A673 (cell line): ENCODE results near the gene GRM1. TPM values are rescaled to one million over a fixed set of nuclear protein-coding genes. Genes with fewer than 3 reads are reported as not detected.

Experiments used
- BruUV-seq: library from RNA; stranded (reverse); fragments of 400-500 nt; replicated peaks from 2 replicates; lab custom pipeline; 2021; lab: Mats Ljungman, UMichigan
- CTCF ChIA-PET: fragments of 300-600 bp; sonication (Branson Sonifier 250); formaldehyde crosslinking; loops from one replicate; lab custom pipeline; 2022; ENCODE audit warnings: antibody characterized with exemption; lab: Charles Lee
- POLR2A ChIA-PET: fragments of 300-600 bp; sonication (Branson Sonifier 250); formaldehyde crosslinking; loops from one replicate; lab custom pipeline; 2022; ENCODE audit warnings: antibody characterized with exemption; ENCODE audit not compliant: low non-redundant PET; lab: Charles Lee
- DNase-seq: peaks from one replicate; pipeline ENCODE4 v3.0.0-alpha.2; 2015; ENCODE audit warnings: low spot score
- H3K27ac ChIP-seq: fragments of 200-600 bp; sonication (generic); 2 replicates; pipeline ENCODE4 v1.5.1; 2016; ENCODE audit warnings: mixed run types, low read depth, mild to moderate bottlenecking, mixed read lengths, antibody characterized with exemption, low read length; ENCODE audit not compliant: poor library complexity, severe bottlenecking
- H3K27me3 ChIP-seq: fragments of 200-600 bp; sonication (generic); replicated peaks from 2 replicates; pipeline ENCODE4 v1.6.1; 2017; ENCODE audit warnings: mixed run types, low read depth, mild to moderate bottlenecking, mixed read lengths, antibody characterized with exemption, low read length; ENCODE audit not compliant: insufficient read depth, poor library complexity
- H3K36me3 ChIP-seq: fragments of 200-600 bp; sonication (generic); 2 replicates; pipeline ENCODE4 v1.6.1; 2016; ENCODE audit warnings: mixed run types, mild to moderate bottlenecking, mixed read lengths, antibody characterized with exemption, low read length; ENCODE audit not compliant: insufficient read depth, poor library complexity, severe bottlenecking
- H3K4me1 ChIP-seq: fragments of 200-600 bp; sonication (generic); 2 replicates; pipeline ENCODE4 v1.6.1; 2017; ENCODE audit warnings: mixed run types, mild to moderate bottlenecking, mixed read lengths, antibody characterized with exemption, low read length; ENCODE audit not compliant: insufficient read depth, poor library complexity, severe bottlenecking
- H3K4me3 ChIP-seq: fragments of 200-600 bp; sonication (generic); 2 replicates; pipeline ENCODE4 v1.5.1; 2016; ENCODE audit warnings: low read depth, mixed run types, mild to moderate bottlenecking, mixed read lengths, low read length; ENCODE audit not compliant: poor library complexity, severe bottlenecking
- H3K9me3 ChIP-seq: fragments of 200-600 bp; sonication (generic); 2 replicates; pipeline ENCODE4 v1.6.1; 2016; ENCODE audit warnings: mixed run types, low read depth, mild to moderate bottlenecking, mixed read lengths, antibody characterized with exemption, low read length; ENCODE audit not compliant: poor library complexity, severe bottlenecking
- EZH2 ChIP-seq: fragments of 200-600 bp; sonication (generic); IDR thresholded peaks from 2 replicates; pipeline ENCODE4 v1.6.1; 2017; ENCODE audit warnings: borderline replicate concordance, low read depth, mild to moderate bottlenecking, mixed read lengths, antibody characterized with exemption, low read length; ENCODE audit not compliant: poor library complexity, severe bottlenecking
- intact Hi-C: fragments of 100-400 bp; cut with micrococcal nuclease; formaldehyde crosslinking; loops from one replicate; pipeline ENCODE4 v1.10.0; 2022; ENCODE audit not compliant: unreplicated experiment
- total RNA-seq: library from RNA; stranded (reverse); gene quantifications from 2 replicates; pipeline ENCODE4 v1.2.3, GENCODE V29; 2021
- TF ChIP-seq, protein P1 (sequence below): fragments of 300-800, 200-600 bp; sonication (generic); conservative IDR thresholded peaks from 2 replicates; pipeline ENCODE4 v1.5.1; 2017; ENCODE audit warnings: low read depth, mild to moderate bottlenecking, antibody characterized with exemption, low read length, moderate library complexity, mixed read lengths

GRM1 gene
- total RNA-seq, 1 experiment from 2014 or later: 0.11 TPM

DNA sequence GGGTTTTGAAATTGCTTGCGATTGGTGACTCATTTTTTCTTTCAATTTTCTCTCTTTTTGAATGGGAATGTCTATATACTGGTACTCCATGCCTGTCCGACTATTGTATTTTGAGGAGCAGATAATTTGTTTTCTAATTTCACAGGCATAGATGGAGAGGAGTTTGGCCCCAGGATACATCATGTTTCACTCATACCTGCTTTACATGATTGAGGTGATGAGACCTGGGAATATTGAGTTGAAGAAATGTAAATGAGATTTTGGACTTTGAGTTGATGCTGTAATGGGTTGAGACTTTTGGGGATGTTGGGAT is 261.7 kb downstream of the GRM1 start:
- Histone ChIP-seq H3K27me3 (no peaks in the 10 kb centered on the region), H3K4me1 (peaks cover 9% of the 10 kb centered on the region), H3K9me3 (no peaks in the 10 kb centered on the region), H3K27ac (no peak overlapping the region), H3K4me3 (no peak overlapping the region), H3K36me3 (no peaks in the 10 kb centered on the region)
- ChIA-PET POLR2A (no interaction called here), CTCF (no interaction called here)
- no peak for DNase-seq
- intact Hi-C loops: no loop called here
- no peak for TF ChIP-seq EZH2
- BruUV-seq: no TSS peak

DNA sequence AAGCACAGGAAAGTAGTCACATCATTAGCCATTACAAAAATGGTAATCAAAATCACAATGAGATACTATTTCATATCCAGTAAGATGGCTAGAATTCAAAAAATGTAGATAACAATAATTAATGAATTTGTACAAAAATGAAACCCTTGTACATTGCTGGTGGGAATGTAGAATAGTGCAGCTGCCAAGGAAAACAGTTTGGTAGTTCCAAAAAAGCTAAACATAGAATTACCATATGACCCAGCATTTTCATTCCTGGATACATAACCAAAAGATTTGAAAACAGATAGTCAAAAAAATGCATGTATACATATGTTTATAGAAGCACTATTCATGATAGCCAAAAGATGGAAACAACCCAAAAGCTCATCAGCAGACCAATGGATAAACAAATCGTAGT is 263.6 kb downstream of the GRM1 start:
- Histone ChIP-seq H3K4me3 (no peak overlapping the region), H3K27ac (no peak overlapping the region), H3K27me3 (no peaks in the 10 kb centered on the region), H3K9me3 (no peaks in the 10 kb centered on the region), H3K4me1 (peaks cover 5% of the 10 kb centered on the region), H3K36me3 (no peaks in the 10 kb centered on the region)
- BruUV-seq: no TSS peak
- no peak for TF ChIP-seq EZH2
- TF ChIP-seq, protein P1, sequence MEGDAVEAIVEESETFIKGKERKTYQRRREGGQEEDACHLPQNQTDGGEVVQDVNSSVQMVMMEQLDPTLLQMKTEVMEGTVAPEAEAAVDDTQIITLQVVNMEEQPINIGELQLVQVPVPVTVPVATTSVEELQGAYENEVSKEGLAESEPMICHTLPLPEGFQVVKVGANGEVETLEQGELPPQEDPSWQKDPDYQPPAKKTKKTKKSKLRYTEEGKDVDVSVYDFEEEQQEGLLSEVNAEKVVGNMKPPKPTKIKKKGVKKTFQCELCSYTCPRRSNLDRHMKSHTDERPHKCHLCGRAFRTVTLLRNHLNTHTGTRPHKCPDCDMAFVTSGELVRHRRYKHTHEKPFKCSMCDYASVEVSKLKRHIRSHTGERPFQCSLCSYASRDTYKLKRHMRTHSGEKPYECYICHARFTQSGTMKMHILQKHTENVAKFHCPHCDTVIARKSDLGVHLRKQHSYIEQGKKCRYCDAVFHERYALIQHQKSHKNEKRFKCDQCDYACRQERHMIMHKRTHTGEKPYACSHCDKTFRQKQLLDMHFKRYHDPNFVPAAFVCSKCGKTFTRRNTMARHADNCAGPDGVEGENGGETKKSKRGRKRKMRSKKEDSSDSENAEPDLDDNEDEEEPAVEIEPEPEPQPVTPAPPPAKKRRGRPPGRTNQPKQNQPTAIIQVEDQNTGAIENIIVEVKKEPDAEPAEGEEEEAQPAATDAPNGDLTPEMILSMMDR: no peak
- intact Hi-C loops: no loop called here
- CTCF ChIA-PET: no interaction called here
- no peak for DNase-seq
- POLR2A ChIA-PET: no interaction called here

DNA sequence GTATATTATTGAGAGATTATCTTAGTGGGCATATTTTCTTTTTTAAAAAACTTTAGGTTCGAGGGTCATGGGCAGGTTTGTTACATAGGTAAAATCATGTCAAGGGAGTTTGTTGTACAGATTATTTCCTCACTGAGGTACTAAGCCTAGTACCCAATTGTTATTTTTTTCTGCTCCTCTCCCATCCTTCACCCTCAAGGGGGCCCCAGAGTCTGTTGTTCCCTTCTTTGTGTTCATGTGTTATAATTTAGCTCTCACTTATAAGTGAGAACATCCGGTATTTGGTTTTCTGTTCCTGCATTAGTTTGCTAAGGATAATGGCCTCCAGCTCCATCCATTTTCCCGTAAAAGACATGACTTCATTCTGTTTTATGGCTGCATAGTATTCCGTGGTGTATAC is 266.8 kb downstream of the GRM1 start:
- intact Hi-C loops: no loop called here
- BruUV-seq: no TSS peak
- no peak overlapping the region for H3K4me3 ChIP-seq
- H3K4me1 ChIP-seq: no peaks in the 10 kb centered on the region
- TF ChIP-seq, protein P1: peak; percentile 32
- TF ChIP-seq EZH2: no peak
- no peak overlapping the region for H3K27ac ChIP-seq
- no peaks in the 10 kb centered on the region for H3K36me3 ChIP-seq
- peak; percentile 18 for DNase-seq
- POLR2A ChIA-PET: no interaction called here
- H3K9me3 ChIP-seq: no peaks in the 10 kb centered on the region
- H3K27me3 ChIP-seq: no peaks in the 10 kb centered on the region
- CTCF ChIA-PET: no interaction called here

DNA sequence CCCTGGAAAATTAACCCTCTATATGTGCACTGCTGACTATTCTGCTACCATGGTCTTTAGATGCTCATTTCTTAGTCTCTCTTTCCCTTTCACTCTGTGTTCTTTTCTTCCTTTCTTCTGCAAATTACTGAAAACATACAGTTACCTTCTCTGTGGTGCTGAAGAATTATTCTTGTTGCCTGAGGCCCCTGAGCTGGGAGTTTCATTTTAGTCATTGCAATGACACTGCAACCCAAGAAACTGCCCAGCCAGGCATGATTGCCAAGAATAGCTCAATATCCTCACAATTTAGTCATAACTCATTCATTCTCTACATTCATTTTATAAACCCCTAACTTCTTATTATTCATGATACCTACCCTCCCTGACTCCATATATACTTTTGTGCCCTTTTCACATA is 269.0 kb downstream of the GRM1 start:
- no peaks in the 10 kb centered on the region for H3K4me1 ChIP-seq
- intact Hi-C loops: no loop called here
- DNase-seq: no peak
- H3K27ac ChIP-seq: no peak overlapping the region
- ChIA-PET CTCF (no interaction called here), POLR2A (no interaction called here)
- no peaks in the 10 kb centered on the region for H3K36me3 ChIP-seq
- BruUV-seq: no TSS peak
- no peaks in the 10 kb centered on the region for H3K9me3 ChIP-seq
- no peaks in the 10 kb centered on the region for H3K27me3 ChIP-seq
- H3K4me3 ChIP-seq: no peak overlapping the region
- TF ChIP-seq, protein P1: no peak
- no peak for TF ChIP-seq EZH2
